Stimulated activated CD4-positive, alpha-beta T cell treated with anti-CD3 and anti-CD28 coated beads, Interleukin-1b, Interleukin-23, amount 100 ng/mL, for 24 hours (primary cell): ENCODE data around the gene ZNF444.

Experiments used
- DNase-seq, 4 experiments: peaks; one replicate each; pipeline ENCODE4 v3.0.0-alpha.2; 2020; ENCODE audit warnings: low read depth in 4 of 4, low spot score in 1 of 4

Gene ZNF444

DNA sequence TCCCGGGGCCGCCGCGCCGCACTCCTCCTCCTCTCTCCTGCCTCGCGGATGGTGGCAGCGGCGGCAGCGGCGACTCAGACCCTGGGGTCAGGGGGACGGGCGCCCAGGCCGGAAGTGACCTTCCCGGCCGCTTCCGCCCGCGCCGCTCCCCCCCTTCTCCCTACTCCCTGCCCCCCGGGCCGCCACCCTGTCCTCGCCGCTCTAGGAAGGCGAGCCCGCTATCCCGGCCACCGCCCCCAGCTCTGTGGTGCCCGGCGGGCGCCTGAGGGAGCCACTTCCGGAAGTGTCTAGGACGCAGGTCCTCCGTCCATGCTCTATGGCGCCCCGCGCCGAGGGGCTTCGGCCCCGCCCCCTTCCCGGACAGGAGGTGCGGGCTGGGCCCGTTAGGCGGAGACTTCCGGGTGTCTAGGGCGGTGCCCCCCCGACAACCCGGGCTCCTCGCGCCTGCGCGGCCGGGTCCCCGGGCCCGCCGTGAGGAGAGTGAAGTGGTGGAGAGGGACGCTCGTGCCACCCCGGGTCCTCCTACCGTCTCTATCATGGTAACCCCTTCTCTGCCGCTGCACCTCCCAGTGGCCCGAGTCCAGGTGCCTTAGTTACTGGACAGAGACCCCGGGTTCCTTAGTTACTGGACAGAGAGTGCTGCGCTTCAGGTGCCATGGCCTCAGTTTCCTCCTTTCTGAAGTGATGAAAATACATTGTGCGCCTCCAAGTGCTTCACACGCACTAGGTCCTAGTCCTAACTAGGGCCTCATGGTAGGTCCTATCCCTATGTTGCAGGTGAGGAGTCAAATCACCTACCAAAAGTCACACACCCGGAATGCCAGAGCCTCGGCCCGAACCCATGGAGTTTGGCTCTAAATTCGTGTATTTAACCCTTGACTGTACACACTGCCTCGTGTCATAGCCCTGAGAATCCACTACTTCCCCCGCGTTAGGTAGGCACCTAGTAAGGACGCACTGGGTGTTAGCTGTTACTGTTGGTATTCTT, 19.6 kb upstream of the ZNF444 start, which contains the start of gene ZNF787:
Gene ZNF787 (minus strand): TSS at position 116 of the 988 bp plus-strand sequence. CDS start 18,078 bp downstream, outside the sequence.
- DNase-seq: peak; percentile 93 to 97 (median 96)

DNA sequence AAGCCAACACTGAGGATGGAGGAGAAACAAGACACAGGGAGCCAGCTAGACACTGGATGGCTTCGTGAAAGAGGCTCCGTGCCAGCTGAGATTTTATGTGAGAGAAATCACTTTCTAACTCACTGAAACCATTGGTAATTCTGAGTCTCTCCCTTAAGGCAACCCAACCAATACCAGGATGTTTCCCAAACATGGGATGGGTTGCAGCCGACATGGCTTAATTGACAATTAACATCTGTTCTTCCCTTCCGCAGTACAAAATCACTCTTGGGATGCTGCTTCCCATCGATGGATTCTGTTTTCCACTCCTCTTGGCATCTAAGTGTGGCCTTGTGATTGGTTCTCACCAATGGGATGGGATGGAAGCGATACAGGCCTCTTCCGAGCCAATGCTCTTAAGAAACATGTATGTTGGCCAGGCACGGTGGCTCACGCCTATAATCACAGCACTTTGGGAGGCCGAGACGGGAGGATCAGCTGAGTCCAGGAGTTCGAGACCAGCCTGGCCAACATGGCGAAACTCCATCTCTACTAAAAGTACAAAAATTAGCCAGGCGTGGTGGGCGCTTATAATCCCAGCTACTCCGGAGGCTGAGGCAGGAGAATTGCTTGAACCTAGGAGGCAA, 17.7 kb upstream of the ZNF444 start:
- DNase-seq: no peak

DNA sequence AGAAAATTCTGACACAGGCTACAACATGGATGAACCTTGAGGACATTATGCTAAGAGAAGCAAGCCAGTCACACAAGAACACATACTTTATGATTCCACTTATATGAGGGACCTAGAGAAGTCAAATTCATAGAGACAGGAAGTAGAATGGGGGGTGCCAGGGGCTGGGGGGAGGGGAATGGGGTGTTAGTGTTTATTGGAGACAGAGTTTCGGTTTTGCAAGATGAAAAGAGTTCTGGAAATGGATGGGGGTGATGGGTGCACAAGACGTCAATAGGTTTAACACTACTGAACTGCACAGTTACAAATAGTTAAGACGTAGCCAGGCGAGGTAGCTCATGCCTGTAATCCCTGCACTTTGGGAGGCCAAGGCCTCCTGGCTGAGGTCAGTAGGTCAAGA, 16.5 kb upstream of the ZNF444 start:
- no peak for DNase-seq

DNA sequence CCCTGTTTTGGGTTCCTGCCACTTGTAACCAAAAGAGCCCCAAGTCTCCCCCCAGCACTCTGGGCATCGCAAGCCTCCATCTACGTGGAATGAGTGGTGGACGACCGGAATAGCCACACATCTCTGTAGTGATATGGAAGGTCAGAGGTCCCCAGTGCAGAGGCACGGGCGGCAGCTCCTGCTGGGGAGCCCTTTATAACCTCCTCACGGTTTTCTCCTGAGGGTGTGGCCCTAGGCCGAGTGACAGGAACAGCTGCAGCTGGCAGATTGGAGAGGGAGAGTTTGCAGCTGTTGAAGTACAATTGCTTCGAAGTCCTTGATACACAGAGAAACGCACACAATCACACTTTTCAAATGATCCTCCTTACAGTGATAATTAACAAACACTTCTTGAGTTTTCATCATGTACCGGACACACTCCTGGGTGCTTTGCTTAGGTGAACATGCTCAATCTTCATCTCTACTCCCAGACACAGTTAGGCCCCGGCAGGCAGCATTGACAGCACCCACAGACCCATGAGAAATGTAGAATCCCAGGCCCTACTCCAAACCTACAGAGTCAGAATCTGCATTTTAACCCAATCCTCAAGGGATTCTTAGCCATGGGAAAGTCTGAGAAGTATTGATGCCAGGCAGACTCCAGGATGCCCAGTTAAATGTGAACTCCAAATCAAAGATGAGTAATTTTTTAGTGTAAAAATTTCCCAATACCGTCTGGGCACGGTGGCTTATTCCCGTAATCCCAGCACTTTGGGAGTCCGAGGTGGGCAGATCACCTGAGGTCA, 15.1 kb upstream of the ZNF444 start:
- no peak for DNase-seq

DNA sequence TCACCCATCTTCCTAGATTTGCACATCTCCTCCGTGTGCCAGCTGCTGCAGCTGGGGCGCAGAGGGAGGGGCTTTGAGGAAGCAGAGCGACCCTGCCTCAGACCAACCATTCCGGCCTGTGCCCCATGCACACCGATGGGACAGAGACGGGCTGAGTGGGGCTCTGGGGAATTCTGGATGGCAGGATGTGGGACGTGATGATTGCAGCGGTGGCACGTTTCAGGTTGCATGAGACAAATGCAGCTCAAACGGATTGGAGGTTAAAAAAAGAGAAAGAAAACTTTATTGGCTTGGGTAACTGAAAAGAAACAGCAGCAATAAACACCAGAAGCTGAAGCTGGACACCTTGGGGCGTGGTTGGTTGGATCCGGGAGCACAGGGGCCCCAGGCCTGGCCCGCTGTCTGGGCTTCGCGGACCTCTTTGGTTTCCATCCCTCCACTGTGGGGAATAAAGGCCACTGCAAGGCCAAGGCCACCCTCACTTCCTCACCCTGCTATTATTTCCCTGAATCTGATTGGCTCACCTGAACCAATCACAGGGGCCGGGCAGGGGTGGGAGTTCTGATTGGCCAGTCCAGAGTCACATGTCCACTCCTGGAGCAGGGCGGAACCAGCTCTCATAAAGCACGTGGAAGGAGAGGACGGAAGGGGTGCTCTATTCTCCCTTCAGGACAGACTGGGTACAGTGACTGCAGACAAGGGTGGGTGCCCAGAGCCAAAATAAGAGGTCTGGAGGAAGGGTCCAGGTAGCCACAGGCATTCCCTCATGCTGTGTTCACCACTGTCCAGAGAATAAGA, 13.9 kb upstream of the ZNF444 start:
- no peak for DNase-seq

DNA sequence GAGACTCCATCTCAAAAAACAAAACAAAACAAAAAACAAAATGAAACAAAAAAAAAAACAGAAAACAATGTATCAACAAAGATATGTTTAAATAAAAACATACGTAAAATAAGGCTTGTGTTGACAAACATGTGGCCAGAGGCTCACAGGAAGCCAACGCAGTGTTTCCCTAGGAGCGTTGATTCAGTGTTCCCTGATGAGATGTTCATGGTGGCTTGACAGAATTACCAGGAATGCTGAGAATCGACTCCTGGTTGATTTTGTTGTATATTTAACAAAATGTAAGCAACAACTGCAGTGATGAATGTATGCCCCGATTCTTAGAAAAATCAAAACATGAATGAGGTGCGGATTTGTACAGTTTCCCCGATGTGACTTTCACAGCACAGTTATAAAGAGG, 11.1 kb upstream of the ZNF444 start:
- no peak for DNase-seq

DNA sequence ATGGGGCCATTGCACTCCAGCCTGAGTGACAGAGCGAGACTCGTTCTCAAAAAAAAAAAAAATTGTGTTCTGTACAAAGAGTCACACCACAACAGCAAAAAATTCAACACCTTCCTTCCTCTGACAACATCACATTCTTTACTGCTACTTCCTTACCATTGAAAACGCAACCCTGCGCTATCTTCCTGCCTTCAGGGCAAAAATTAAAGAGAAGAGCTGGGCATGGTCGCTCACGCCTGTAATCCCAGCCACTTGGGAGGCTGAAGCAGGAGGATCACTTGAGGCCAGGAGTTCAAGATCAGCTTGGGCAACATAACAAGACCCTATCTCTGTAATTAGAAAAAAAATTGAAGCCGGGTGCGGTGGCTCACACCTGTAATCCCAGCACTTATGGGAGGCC, 9.4 kb upstream of the ZNF444 start:
- DNase-seq: no peak

DNA sequence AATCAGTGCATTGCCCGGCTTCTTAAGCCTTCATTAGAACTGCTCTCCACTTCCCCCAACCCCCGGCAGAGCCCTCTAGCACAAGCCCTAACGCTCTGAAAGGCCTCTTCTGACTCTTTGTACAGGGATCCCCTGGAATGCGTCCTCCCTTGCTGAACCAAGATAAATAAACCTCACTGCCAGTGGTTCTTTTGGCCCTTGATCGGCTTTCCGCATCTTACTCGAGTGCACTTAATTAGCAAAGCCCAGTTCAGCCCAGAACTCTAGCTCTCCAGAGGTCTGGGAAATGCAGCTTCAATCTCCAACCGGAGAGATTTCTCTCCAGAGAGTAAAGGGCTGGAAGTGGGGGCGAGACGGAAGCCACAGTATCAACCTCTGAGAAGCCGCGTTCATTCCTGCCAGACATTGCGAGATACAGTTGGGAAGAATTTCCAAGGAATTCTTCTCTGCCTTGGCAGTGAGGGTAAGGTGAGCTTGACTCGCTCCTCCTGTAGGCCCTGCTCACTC, 8.7 kb upstream of the ZNF444 start:
- DNase-seq: no peak

DNA sequence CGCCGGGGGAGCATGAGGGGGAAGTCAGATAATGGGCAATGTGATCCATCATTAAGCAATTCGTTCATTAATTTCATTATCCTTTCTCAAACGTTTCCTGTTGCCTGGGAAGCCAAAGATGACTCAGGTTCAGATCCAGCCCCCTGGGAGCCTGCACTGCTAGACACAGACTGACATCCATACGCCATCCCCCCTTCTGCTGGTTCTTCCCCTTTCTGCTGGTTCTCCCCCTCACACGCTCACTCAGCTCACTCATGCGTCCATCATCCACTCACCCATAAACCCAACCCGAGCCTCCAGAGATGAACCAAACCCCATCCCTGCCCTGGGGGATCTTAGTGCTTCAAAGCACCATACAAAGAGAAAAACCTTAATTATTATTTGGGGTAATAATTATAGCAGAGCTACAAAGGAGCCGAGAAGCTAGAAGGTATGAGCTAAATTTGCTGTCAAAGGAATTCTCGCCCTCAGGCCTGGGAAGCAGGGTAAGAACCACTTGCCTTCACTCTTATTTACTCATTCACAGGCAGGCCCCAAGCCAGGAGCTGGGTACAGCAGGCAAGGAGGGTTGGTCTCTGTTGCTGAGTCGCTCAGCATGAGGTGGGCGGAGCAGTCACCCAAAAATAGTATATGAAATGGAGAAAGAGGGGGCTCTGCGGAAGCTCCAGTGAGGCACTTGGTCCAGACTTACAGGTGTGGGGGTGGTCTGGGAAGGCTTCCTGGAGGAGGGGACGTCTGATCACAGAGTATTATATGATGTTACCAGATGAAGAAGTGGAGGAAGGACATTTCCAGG, 7.0 kb upstream of the ZNF444 start:
- no peak for DNase-seq

DNA sequence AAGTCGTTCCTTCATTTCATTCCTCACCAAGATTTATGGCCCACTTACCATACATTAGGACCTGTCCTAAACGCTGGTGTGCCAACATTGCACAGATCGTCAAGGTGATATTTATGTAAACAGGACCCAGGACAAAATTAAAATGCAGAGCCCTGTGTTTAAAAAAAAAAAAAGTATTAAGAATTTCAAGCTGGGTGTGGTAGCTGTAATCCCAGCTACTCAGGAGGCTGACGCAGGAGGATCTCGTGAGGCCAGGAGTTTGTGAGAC, 6.5 kb upstream of the ZNF444 start:
- no peak for DNase-seq

DNA sequence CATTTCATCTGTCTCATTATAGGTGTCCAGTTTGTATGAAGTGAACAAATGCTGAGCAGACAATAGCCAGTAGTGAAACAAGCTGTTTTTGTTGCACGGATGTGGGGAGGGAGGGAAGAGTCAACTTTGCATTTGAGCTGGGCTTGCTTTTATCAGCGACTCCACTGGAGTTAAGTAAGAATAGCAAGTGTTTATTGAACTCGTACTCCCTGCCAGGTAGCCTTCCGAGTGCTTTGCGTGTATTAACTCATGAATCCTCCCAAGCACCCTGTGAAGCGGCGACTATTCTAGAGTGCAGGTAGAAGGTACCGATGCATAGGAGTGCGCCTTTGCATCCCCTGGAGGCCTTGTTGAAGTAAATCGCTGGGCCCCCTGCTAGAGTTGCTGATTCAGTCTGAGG, 4.7 kb upstream of the ZNF444 start:
- DNase-seq: no peak

DNA sequence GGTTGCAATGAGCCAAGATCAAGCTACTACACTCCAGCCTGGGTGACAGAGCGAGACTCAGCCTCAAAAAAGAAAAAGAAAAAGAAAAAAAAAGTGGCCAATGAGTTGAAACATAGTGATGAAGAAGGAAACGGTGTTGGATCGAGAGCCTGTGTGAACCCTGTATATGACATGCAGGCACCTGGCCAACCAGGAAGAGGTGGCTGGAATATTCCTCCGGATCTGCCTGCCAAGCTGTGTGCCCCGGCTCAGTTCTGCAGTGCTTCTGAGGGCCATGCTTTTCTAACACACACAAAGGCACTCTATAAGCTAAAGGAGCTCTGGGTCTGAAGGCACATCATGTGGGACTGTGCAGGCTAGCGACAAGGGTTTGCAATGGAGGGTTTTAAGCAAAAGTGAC, 3.7 kb upstream of the ZNF444 start:
- no peak for DNase-seq

DNA sequence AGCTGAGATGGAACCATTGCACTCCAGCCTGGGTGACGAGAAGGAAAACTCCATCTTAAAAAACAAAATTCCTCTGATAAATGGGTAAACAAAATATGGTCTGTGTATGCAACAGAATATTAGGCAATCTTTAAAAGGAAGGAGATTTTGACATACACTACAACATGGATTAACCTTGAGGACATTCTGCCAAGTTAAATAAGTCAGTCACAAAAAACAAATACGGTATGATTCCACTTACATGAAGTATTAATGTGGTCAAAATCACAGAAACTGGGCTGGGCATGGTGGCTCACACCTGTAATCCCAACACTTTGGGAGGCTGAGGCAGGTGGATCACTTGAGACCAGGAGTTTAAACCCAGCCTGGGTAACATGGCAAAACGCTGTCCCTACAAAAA, 3.0 kb upstream of the ZNF444 start:
- DNase-seq: no peak

DNA sequence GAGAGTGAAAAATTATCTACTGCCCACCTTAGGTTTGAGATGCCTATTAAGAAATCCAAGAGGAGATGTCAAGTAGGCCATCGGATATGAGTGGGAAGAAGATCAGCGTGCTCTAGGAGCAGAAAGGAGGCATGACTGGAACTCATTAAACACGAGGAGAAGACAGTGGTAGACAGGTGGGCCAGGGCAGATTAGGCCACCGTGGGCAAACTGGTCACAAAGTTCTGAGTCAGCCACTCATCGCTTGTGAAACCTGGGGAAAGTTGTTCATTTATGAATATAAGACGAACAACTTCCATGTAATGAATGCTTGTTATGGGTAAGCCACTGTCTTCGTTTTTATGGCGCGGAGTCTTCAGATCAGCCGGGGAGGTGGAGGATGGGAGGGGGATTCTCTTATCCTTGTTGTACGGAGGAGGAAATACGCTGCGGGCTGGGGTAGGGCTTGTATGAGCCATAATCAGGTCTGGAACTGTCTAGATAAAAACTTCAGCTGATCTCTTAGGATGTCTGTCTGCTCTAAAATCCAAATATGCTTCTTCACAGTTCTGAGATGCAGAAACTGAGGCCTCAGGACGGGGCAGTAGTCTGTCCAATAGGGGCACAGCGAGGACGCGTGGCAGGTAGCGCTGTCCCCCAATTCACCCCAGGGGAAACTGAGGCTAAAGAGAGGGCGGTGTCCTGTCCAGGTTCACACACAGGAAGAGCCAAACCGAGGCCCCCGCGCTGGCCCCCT, 1.1 kb upstream of the ZNF444 start:
- no peak for DNase-seq

DNA sequence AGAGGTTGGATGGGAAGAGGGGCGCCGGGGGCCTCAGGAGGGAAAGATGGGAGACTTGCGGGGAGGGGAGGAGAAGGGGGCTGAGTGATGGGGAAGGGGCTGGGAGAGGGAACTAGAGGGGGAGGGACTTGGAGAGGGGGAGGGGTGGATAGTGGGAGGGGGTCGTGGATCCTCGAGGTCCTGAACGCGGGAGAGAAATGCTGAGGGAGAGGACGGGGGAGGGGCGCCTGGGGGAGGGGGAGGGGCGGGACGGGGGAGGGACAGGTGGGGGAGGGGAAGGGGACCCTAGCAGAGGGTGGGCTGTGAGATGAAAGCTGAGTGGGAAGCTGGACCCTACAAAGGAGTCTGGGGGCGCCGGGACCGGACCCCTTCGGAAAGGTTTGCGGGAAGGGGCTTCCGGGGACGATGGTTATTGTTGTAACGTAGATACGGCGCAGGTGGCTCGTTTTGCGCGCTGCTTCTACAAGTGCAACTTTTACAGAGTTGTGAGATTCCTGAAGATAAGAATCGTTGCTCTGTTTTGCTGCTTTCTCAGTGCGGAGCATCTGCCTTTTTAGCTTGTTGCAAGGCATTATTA, 418 bp downstream of the ZNF444 start:
- no peak for DNase-seq

DNA sequence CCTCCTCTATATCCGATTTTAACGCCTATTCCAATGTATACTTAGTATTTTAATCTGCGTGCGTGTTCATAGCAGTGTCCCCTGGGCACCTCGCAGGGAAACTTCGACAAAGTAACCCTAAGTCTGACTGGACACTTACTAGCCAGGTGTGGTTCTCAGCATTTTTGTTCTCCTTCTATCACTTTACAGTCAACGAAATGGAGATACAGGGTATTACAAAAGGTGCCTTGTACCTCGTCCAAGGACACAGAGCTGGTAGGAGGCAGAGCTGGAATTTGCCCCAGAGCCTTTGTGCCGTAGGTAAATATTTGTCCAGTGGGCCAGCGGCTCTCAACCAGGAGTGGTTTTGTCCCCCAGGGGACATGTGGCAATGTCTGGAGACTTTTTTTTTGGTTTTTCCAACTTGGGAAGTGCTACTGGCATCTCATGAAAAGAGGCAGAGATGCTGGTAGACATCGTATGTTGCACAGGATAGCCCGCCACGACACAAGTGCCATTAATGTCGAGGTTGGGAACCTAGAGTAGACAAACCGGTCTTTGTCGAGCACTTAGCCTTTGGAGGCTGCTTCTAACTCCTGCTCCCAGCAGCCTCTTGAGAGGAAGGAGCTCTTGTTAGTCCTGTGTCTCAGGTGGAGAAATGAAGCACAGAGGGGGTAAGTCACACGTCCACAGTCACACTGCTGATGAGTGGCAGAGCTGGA, 1.1 kb downstream of the ZNF444 start:
- no peak for DNase-seq

DNA sequence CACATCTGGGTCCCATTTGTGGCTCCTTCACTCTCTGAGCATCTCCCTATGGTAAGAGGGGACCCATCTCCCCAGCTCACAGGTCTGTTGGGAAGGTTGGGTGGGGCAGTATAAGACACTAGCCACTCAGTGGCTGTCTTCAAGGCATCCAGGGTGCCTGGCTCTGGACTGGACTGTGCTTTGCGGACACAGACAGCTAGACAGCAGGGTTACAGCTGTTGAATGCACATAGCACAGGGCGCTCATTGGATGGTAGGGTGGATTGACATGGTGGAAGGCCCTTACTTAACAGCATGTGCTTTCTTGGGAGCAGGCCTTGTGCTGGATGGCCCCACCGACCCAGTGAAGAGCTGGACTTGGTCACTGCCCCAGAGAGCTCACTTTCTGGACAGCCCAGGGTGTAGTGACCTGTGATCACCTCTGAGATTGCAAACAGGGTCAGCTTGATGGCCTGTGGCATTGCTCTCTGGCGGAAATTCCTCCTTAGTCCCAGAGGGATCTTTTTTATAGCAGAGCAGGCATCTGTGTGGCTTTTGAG, 1.9 kb downstream of the ZNF444 start:
- DNase-seq: no peak

DNA sequence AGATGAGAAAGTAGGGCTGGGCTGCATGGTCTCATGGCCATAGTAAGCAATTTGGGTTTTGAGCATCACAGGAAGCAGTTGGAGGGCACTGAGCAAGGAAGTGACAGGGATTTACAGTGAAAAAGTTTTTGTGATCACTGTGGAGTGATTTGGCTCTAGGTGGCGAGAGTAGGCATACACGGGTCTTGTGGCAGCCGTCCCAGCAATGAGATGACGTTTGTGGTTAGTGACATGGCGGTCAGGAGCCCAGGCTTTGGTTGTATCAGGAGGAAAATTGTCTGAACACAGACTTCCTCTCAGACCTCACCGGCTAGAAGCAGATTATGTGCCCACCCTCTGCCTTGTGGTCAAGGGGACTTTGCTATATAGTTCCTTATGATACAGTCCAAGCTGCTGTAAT, 3.3 kb downstream of the ZNF444 start:
- DNase-seq: no peak
